Measurements from ENCODE around the gene ABCC2. TPM values are rescaled to one million over a fixed set of nuclear protein-coding genes. Genes with fewer than 3 reads are reported as not detected.
"Not testable (repeated sequence)": the region's sequence is repeated elsewhere in the genome, so short reads cannot be mapped to it uniquely, and the experiment has no call there.

Gene ABCC2
- total RNA-seq, 1 donor from 2014 or later: 0.87 TPM

DNA sequence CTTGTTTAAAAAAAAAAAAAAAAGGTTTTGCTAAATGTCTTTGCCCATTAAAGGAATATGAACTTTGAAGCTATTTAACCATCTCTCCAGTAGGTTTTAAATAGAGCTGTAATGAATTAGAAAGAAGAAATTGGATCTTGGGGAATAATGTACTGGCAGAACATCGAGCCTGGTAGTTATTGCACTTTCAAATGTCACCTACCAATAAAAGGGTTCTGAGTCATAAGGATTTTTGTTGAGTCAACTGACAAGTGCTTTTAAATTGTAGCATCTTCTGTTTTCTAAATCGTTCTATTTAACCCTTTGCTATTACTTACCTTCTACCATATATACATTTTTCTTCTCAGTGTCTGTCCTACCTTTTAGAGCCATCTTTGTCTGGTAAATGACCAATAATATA is 39.7 kb upstream of the ABCC2 start:
- H3K27me3 Mint-ChIP-seq (ENCODE audit: low read depth): no peaks in the 10 kb centered on the region
- H3K4me1 Mint-ChIP-seq: no peaks in the 10 kb centered on the region
- H3K9me3 Mint-ChIP-seq: peaks cover 29% of the 10 kb centered on the region
- no peak for DNase-seq (ENCODE audit: low spot score in 2 of 2, unreplicated experiment in 2 of 2)
- H3K36me3 Mint-ChIP-seq: peaks cover 58% of the 10 kb centered on the region
- no peak overlapping the region for H3K27ac Mint-ChIP-seq
- no peak overlapping the region for H3K4me3 Mint-ChIP-seq
- TF ChIP-seq, protein P1, sequence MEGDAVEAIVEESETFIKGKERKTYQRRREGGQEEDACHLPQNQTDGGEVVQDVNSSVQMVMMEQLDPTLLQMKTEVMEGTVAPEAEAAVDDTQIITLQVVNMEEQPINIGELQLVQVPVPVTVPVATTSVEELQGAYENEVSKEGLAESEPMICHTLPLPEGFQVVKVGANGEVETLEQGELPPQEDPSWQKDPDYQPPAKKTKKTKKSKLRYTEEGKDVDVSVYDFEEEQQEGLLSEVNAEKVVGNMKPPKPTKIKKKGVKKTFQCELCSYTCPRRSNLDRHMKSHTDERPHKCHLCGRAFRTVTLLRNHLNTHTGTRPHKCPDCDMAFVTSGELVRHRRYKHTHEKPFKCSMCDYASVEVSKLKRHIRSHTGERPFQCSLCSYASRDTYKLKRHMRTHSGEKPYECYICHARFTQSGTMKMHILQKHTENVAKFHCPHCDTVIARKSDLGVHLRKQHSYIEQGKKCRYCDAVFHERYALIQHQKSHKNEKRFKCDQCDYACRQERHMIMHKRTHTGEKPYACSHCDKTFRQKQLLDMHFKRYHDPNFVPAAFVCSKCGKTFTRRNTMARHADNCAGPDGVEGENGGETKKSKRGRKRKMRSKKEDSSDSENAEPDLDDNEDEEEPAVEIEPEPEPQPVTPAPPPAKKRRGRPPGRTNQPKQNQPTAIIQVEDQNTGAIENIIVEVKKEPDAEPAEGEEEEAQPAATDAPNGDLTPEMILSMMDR (IDR thresholded peaks at IDR 0.05; ENCODE audit: unreplicated experiment): no peak

DNA sequence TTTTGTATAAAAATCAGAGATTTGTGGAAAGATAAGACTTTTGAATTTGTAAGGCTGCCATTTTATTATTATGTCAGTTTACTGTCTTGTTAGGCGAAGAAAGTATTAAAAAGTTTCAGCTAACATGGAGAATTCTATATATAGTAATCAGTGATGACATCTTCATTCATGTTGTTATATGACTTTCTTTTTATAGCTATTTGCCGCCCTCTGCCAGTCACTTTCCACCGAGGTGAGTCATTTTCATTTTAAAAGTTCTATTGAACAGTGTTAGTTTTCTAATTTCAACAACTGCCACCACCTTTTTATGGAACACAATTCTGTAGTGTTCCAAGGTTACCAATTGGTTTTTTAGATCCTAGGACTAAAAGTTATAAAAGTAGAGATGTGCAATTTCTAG is 38.6 kb upstream of the ABCC2 start:
- Mint-ChIP-seq H3K36me3 (peaks cover 53% of the 10 kb centered on the region), H3K9me3 (peaks cover 28% of the 10 kb centered on the region), H3K4me3 (no peak overlapping the region), H3K27ac (no peak overlapping the region), H3K27me3 (ENCODE audit: low read depth) (no peaks in the 10 kb centered on the region), H3K4me1 (no peaks in the 10 kb centered on the region)
- DNase-seq (ENCODE audit: low spot score in 2 of 2, unreplicated experiment in 2 of 2): no peak
- TF ChIP-seq, protein P1 (IDR thresholded peaks at IDR 0.05; ENCODE audit: unreplicated experiment): no peak

DNA sequence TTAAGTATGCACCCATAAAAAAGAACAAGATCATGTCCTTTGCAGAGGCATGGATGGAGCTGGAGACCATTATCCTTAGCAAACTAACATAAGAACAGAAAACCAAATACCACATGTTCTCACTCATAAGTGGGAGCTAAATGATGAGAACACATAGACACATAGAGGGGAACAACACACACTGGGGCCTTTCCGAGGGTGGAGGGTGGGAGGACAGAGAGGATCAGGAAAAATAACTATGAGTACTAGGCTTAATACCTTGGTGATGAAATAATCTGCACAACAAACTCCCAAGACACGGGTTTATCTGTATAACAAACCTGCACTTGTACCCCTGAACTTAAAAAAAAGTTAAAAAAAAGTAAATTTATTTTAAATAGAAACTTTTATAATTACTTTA is 36.3 kb upstream of the ABCC2 start:
- H3K4me1 Mint-ChIP-seq; H3K27ac Mint-ChIP-seq; H3K9me3 Mint-ChIP-seq; H3K4me3 Mint-ChIP-seq; H3K27me3 Mint-ChIP-seq (ENCODE audit: low read depth); DNase-seq (ENCODE audit: low spot score in 2 of 2, unreplicated experiment in 2 of 2): not testable (repeated sequence)
- H3K36me3 Mint-ChIP-seq: peaks cover 39% of the 10 kb centered on the region

DNA sequence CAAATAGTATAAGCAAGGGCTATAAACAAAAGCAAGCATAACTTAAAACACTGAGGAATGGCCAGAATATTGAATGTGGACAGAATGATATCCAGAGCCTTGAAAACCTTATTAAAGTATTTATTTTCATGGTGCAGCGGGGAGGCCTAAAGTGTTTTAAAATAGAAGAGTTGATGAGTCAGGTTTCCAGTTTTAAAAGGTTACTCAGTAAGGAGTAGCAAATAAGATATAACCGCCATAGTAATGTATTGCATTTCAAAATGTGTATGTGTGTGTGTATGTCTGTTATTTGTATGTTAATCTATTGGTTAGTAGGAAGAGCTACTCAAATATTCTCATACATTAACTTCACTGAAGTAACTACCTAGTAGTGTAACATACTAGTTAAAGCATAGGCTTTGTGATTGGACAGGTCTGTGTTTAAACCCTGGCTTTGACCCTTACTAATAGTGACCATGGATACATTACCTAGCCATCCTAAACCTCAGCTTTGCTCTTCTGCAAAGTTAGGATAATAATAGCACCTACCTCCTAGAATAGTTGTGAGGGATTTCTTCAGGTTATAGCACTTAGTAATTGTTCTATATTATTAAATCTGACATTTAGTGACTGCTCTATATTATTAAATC is 33.5 kb upstream of the ABCC2 start:
- TF ChIP-seq, protein P1 (IDR thresholded peaks at IDR 0.05; ENCODE audit: unreplicated experiment): no peak
- Mint-ChIP-seq H3K36me3 (peaks cover 23% of the 10 kb centered on the region), H3K27me3 (ENCODE audit: low read depth) (no peaks in the 10 kb centered on the region), H3K4me3 (no peak overlapping the region), H3K4me1 (no peaks in the 10 kb centered on the region), H3K27ac (no peak overlapping the region), H3K9me3 (no peaks in the 10 kb centered on the region)
- no peak for DNase-seq (ENCODE audit: low spot score in 2 of 2, unreplicated experiment in 2 of 2)

DNA sequence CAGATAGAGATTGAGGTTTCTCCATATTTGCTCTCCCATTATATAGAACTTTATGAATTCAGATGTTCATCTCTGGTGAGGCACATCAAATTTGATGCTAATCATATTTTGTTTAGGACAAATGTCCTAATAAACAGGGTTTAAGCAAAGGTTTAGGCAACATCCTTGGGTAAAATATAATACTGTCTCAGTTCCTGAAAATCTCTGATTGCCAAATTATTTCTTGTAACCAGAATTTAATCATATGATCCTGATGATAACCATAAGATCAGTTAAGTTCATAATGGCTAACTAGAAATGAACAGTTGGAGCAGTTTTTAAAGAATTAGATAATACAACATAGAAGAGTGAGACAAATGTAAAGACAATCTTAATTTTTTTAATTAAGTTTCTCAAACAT is 31.8 kb upstream of the ABCC2 start:
- no peaks in the 10 kb centered on the region for H3K4me1 Mint-ChIP-seq
- TF ChIP-seq, protein P1 (IDR thresholded peaks at IDR 0.05; ENCODE audit: unreplicated experiment): no peak
- H3K36me3 Mint-ChIP-seq: peaks cover 24% of the 10 kb centered on the region

DNA sequence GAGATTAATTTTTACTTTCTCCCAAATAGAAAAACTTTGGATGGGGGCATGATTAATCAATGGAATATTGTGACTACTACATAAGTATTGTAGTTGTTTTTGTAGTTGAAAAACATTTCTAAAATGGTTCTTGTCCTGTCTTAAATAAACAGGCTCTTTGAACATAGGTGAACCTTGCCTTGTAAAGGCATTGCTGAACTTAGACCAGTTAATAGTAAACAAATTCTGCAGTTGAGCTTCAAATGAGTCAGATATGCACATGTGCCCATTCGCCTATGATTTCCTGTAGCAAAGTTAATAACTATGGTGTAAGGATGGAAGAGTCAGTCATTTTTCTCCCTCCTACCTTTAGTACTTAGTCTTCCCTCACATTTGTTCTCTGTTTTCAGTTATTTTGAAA is 27.8 kb upstream of the ABCC2 start:
- Mint-ChIP-seq H3K4me1 (no peaks in the 10 kb centered on the region), H3K9me3 (no peaks in the 10 kb centered on the region), H3K27me3 (ENCODE audit: low read depth) (no peaks in the 10 kb centered on the region), H3K27ac (no peak overlapping the region), H3K4me3 (no peak overlapping the region), H3K36me3 (peaks cover 38% of the 10 kb centered on the region)
- DNase-seq (ENCODE audit: low spot score in 2 of 2, unreplicated experiment in 2 of 2): no peak
- TF ChIP-seq, protein P1 (IDR thresholded peaks at IDR 0.05; ENCODE audit: unreplicated experiment): no peak

More for the DNA sequence above, 31.8 kb upstream of the ABCC2 start:
- Mint-ChIP-seq H3K9me3 (no peaks in the 10 kb centered on the region), H3K4me3 (no peak overlapping the region), H3K27me3 (ENCODE audit: low read depth) (no peaks in the 10 kb centered on the region), H3K27ac (no peak overlapping the region)
- DNase-seq (ENCODE audit: low spot score in 2 of 2, unreplicated experiment in 2 of 2): no peak

Data from mesothelial cell of epicardium (in vitro differentiated cells).